GM18868 (cell line): ENCODE results near the gene TPGS1.

Source experiments
- ATAC-seq: cut with Tn5 transposase; IDR thresholded peaks from one replicate; pipeline ENCODE4 v1.9.1; 2021; ENCODE audit warnings: mild to moderate bottlenecking, moderate library complexity; ENCODE audit not compliant: unreplicated experiment

Gene TPGS1

DNA sequence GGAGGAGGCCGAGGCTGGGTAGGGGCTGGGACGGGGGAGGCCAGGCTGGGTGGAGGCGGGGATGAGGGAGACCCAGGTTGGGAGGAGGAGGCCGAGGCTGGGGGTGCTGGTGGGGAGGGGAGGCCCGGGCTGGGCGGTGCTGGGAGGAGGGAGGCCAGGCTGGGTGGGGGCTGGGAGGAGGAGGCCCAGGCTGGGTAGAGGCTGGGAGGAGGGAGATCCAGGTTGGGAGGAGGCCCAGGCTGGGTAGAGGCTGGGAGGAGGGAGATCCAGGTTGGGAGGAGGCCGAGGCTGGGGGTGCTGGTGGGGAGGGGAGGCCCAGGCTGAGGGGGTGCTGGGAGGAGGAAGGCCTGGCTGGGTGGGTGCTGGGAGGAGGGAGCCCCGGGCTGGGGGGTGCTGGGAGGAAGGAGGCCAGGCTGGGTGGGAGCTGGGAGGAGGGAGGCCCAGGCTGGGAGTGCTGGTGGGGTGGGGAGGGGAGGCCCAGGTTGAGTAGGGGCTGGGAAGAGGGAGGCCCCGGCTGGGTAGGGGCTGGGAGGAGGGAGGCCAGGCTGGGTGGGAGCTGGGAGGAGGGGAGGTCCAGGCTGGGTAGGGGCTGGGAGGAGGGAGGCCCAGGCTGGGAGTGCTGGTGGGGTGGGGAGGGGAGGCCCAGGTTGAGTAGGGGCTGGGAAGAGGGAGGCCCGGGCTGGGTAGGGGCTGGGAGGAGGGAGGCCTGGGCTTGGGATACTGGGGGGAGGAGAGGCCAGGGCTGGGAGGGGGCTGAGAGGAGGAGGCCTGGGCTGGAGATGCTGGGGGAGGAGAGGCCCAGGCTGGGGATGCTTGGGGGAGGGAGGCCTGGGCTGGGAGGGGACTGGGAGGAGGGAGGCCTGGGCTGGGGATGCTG lies 10.7 kb downstream of the TPGS1 start:
- ATAC-seq: no peak

GRCh38 chr19:518598-519231 lies 11.4 kb downstream of the TPGS1 start:
- no peak for ATAC-seq

GRCh38 chr19:519449-519865 lies 12.2 kb downstream of the TPGS1 start:
- ATAC-seq: no peak

- no peak for ATAC-seq
Observed at GRCh38 chr19:522726-523125, 15.4 kb downstream of the TPGS1 start.

DNA sequence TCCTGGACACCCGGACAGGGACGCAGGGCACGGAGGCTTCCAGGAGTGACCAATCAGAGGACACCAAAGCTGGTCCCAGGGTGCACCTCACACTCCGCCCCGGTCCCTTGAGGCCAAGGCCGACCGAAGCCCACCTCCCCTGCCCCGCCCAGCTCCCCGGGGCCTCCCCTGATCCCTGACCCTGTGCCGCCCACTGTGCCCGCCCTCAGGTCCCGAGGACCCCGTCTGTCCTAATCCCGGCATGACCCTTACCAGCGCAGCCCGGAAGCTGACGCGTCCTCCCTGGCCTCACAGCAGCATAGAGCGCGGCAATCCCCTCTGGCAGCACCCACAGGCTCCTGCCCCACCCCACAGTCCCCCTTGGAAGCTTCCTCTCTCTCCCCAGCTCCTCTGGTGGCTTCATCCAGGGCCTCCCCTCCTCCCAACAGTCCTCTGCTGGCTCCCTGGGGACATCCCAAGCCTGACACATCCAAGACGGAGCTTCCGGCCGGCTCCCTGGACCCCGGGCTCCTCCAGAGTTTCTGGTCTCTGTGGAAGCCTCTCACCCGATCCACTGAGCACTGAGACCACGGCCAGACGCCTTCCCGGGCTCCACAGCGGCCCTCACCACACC lies 16.9 kb downstream of the TPGS1 start:
- no peak for ATAC-seq

- no peak for ATAC-seq
Observed at GRCh38 chr19:525029-525428, 17.7 kb downstream of the TPGS1 start.

DNA sequence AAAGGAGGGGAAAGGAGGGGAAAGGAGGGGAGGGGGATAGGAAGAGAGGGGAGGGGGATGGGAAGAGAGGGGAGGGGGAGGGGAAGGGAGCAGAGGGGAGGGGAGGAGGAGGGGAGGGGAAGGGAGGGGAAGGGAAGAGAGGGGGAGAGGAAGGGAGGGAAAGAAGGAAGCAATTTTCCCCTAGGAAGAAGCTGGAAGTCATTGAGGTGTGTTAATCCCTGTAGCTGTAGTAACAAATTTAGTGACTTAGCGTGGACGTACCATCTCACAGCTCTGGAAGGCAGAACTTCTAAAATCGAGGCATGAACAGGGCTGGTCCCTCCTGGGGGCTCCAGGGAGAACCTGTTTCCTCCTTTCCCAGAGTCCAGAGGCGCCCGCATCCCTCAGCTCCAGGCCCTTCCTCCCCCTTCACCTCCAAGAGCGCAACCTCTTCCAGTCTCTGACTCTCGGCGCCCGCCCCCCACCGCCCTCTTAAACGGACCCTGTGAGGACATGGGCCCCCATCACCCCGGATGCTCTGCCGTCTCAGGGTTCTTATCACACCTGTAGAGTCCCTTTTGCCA lies 18.6 kb downstream of the TPGS1 start:
- no peak for ATAC-seq

- no peak for ATAC-seq
Observed at GRCh38 chr19:530134-531008, 23.1 kb downstream of the TPGS1 start.

DNA sequence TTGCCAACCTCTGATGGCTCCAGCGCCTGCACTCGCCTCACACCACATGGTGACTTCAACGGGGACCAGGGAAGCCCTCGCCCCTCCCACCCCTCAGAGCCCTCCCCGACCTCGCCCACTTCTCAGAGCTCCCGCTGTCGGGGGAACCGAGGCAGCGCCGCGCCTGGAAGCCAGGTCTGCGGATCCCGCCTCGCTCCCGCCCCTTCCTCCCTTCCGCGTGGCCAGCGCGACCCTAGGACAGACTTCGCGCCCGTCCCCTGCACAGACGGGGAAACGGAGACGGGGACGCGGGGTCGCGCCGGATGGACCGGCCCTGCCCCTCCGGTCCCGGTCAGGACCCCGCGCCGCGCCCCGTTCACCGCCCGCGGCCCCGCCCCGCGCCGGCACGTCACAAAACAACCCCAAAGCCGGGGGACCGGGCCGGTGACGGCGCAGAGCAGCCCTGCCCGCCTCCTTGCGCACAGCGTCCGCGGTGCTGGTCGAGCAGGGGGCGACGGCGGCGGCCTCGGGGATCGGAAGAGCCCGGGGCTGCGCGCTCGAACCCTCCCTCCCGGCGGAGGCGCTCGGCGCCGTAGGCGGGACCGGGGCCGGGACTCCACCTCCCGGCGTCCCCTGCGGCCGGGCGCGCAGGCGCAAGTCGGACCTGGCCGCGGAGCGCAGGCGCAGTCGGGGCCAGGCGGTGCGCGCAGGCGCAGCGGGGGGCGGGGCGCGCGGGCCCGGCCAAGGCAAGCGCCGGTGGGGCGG lies 23.9 kb downstream of the TPGS1 start:
- peak; percentile 69 for ATAC-seq

DNA sequence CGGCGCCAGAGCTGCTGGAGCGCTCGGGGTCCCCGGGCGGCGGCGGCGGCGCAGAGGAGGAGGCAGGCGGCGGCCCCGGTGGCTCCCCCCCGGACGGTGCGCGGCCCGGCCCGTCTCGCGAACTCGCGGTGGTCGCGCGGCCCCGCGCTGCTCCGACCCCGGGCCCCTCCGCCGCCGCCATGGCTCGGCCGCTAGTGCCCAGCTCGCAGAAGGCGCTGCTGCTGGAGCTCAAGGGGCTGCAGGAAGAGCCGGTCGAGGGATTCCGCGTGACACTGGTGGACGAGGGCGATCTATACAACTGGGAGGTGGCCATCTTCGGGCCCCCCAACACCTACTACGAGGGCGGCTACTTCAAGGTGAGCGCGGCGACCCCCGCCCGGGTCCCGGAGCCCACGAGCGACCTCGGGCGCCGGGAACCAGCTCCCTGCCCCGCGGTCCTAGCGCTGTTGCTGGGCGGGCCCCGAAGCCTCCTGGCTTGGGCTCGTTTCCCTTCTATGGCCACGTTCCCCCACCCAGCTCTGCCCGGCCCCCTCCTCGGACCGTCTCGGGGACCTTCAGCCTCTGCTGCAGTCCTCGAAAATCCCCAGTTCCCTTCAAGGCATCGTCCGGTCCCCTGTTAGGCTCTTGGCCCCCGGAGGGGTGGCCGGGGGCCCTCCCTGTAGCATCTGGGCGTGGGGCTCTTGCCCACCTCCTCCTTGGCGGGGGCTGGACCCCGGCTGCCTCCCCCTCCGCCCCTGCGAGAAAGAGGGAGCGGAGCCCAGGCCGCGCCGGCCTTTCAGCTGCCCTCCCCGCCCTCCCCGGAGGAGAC lies 24.7 kb downstream of the TPGS1 start, which contains the start of gene CDC34:
CDC34 (plus strand) TSS at position 8 of the 808 bp plus-strand sequence; CDS start at position 180, 172 bp downstream.
- no peak for ATAC-seq

DNA sequence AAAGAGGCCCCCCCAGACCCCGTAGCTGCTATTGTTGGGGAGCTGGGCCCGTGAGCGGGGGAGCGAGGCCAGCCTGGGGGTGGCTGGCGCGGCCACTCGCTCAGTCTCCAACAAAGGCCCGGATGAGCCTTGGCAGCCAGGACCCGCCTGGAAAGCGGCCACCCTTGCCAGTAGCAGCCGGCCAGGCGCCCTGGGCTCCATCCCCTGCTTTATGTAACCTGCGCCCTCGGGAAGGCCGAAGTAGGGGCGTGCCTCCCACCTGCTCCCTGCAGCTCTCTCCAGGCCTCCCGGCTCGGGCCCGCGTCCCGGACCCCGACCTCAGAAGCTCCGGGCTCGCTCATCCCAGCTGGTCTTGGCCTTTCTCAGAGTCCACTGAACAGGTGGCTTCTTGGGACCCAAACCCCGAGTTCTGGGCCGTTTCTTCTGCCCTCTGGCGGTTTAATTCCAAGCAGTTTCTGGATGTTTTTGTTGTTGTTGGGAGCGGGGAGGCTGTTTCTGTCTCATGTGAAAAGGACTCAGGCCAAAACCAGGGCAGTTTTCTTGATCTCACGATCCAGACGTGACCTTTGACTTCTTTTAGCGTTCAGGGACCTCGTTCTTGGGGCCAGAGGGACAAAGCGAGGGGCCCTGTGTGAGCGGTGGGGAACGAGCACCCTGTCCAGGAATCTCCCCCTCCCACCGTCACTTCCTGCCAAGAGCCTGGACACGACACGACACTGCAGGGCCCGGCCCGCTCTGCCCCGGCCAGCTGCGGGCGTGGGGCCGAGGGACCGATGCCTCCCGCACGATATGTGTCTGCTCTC lies 25.5 kb downstream of the TPGS1 start:
- ATAC-seq: no peak

GRCh38 chr19:533364-534058 lies 26.2 kb downstream of the TPGS1 start:
- ATAC-seq: no peak

DNA sequence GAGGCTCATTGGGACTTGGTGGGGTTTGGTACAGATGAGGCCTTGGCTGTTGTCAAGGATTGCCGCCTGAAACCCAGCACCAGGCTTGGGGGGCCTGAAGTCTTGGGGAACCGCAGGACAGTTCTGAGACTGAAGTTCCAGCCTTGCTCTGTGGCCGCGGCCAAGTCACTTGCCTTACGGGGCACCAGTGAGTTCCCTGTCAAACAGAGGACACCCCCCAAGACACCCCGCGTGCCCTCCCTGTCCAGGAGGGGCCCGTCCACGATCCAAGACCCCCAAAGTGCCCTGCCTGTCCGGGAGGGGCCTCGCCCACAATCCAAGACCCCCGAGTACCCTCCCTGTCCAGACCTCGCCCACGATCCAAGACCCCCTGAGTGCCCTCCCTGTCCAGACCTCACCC lies 26.8 kb downstream of the TPGS1 start:
- ATAC-seq: no peak

DNA sequence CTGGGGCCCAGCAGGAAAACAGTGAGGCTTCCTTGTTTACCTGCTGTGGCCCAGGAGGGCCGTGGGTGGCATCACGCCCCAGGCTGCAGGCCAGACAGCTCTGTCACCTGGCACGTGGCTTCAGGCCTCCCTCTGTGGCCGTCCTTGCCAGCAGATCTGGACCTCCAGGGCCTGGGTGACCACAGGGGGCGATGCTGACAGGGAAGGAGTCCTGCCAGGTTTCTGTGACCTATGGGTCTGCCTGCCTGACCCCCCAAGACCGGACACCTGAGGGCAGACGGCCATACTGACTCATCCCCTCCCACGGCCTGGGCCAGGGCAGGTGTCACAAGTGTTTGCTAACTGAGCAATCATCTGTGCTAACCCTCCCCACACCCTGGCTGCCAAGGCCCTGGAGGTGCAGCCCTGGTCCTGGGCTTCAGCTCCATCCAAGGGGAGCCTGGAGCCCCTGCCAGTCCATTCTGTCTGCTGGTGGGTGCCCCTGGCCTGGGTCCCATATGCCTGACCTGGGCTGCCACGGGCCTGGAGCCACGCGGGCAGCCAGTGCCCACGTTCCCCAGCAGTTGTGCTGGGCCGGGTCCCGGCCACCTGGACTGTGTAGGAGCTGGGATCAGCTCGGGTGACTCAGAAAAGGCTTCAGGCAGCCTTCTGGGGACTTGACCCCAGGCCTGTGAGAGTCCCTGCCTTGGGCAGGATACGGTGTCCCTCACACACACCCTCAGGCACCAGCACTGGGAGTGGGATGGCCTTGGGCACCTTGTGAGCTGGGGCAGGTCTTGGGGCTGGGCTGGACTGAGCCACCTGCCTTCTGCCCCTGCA lies 27.9 kb downstream of the TPGS1 start:
- no peak for ATAC-seq

GRCh38 chr19:536031-536880 lies 29.0 kb downstream of the TPGS1 start:
- ATAC-seq: no peak

GRCh38 chr19:536881-537404 lies 29.6 kb downstream of the TPGS1 start:
- no peak for ATAC-seq
